Stimulated activated CD4-positive, alpha-beta T cell treated with anti-CD3 and anti-CD28 coated beads, Interleukin-2, amount 100 ng/mL, for 48 hours (primary cell): Measurements from ENCODE around the gene SPAM1.
"Not testable (repeated sequence)": the region's sequence is repeated elsewhere in the genome, so short reads cannot be mapped to it uniquely, and the experiment has no call there.

Source experiments
- DNase-seq, 2 donors: peaks; one replicate each; pipeline ENCODE4 v3.0.0-alpha.2; 2020

Gene SPAM1, protein sequence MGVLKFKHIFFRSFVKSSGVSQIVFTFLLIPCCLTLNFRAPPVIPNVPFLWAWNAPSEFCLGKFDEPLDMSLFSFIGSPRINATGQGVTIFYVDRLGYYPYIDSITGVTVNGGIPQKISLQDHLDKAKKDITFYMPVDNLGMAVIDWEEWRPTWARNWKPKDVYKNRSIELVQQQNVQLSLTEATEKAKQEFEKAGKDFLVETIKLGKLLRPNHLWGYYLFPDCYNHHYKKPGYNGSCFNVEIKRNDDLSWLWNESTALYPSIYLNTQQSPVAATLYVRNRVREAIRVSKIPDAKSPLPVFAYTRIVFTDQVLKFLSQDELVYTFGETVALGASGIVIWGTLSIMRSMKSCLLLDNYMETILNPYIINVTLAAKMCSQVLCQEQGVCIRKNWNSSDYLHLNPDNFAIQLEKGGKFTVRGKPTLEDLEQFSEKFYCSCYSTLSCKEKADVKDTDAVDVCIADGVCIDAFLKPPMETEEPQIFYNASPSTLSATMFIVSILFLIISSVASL

DNA sequence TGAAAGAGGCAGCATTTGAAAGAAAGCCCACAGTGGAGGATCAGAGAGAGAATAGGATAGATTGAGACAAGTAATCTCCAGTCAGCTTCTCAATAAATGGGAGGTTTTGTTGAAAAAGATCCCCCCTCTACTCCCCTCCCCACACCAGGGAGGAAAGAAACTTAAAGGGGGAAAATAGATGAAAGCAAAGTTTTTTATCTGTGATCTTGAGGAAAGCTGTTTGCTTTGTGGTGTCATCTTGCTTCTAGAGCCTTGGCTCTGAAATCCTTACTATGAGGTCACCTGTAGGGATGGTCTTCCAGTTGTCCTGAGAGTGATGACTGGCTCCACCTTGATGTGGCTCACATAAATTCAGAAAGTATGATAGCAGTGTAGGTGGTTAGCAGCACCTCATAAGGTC, at the start of gene SPAM1:
Gene SPAM1 (plus strand): TSS at position 301 of the 400 bp plus-strand sequence. CDS start 28,330 bp downstream, outside the sequence.
- DNase-seq = no peak

DNA sequence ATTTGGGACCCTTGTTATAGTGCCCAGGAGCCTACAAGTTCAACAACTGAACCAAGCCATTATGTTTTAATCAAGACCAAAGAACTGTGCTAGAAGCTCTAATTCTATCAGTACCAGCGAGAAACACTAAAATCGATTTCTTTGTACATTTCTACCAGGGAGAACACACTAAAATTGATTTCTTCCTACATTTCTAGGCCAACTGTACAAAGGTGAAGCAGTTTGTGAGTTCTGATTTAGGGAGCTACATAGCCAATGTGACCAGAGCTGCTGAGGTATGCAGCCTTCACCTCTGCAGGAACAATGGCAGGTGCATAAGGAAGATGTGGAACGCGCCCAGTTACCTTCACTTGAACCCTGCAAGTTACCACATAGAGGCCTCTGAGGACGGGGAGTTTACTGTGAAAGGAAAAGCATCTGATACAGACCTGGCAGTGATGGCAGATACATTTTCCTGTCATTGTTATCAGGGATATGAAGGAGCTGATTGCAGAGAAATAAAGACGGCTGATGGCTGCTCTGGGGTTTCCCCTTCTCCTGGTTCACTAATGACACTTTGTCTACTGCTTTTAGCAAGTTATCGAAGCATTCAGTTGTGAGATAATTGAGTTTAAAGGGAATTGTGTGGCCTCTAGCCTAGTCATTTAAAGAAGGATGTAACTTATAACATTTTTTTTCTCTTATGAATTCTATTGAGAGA, 48.3 kb upstream of the SPAM1 start:
- no peak for DNase-seq

DNA sequence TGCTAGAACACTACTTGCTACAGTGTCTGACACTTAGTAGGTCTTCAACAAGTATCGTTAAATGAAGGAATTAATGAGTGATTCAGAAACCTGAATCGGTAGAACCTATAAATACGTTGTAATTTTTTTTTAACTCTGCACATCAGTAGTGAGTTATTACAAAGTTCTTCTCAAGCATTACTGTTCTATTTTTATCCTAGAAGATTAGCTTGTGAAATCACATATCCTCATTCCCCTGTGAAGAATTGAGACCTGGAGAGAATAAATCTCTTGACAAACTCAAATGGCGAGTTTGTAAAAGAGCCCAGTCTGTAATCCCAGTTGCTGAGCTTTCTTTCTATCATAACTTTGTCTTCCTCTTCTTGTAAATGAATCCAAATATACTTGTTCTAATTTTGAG, 45.4 kb upstream of the SPAM1 start:
- no peak for DNase-seq

DNA sequence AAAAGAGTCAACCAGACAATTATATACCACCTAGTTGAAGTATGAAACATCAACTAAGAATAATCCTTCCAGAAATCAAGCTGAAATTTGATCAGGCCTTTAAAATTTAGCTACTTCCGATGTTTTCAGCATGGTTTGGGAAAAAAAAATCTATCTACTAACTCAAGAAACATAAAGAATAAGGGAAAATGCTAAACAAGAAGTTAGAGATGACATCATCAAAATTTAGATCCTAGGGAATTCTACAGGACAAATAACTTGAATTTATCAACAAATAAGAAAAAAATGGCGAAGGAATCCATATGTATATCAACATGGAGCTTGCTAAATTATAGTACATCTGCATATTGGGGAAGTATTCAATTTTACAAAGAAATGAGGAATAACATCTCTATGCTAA, 43.7 kb upstream of the SPAM1 start:
- DNase-seq = no peak

DNA sequence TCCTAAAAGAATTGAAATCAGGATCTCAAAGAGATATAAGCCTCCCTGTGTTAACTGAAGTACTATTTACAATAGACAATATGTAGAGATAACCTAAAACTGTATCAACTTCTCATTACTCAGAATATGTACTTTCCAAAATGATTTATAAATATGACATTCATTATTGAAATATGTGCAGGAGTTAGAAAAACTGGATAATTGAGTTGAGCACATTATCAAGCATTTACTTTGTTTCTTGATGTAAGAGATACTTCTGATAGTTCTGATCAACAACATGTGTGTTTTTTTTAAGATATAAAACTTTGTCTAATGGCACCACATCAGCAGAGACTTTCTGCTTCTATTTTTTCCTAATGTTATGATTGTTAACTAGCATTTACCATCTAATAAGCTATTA, 41.9 kb upstream of the SPAM1 start:
- no peak for DNase-seq

DNA sequence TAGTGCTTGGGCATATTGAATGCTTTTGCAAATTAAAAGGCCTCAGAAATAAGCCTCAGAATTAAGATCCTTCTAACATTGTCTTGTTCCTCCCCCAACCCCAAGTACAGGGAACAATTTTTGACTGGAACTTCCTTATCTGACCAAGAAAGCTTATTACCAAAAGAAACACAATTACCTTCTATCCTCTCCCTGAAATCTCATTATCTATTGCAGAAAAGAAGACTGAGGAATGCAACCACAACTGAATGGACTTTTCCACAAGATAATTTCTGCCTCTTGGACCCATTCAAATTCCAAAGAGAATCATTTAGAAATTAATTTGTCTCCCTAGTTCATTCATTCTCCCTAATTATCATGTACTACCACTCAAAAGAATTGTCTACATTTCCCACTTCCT, 36.8 kb upstream of the SPAM1 start:
- DNase-seq = no peak

DNA sequence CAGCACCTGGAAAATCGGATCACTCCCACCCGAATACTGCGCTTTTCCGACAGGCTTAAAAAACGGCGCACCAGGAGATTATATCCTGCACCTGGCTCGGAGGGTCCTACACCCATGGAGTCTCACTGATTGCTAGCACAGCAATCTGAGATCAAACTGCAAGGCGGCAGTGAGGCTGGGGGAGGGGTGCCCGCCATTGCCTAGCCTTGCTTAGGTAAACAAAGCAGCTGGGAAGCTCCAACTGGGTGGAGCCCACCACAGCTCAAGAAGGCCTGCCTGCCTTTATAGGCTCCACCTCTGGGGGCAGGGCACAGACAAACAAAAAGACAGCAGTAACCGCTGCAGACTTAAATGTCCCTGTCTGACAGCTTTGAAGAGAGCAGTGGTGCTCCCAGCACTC, 30.3 kb upstream of the SPAM1 start:
- DNase-seq = not testable (repeated sequence)

DNA sequence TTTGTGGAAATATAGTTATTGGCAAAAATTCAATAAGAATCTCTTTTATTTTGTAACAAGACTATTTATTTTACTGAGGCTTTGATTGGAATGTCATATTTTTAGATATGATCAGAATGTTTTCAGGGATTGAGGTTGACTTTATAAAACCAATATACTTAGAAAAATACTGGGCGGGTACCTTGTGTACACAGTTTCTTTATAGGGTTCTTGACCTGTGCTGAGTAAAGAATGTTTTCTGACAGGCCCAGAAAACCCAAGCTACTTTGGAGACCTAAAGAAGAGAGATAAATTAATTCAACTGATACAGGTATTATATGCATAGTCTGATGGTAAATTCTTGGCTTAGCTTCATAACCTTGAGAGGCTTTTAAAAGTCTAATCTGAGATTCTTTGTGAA, 23.9 kb upstream of the SPAM1 start:
- no peak for DNase-seq

DNA sequence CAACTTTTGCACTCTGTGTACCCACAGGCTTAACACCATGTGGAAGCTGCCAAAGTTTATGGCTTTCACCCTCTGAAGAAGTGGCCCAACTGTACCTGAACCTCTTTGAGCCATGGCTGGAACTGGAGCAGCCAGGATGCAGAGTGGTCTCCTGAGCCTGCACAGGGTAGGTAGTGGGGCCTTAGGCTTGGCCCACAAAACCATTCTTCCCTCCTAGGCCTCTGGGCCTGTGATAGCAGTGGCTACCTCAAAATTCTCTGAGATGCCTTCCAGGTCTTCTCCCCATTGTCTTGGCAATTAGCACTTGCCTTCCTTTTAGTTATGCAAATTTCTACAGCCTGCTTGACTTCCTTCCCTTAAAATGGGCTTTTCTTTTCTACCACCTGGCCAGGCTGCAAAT, 19.3 kb upstream of the SPAM1 start:
- DNase-seq = no peak

DNA sequence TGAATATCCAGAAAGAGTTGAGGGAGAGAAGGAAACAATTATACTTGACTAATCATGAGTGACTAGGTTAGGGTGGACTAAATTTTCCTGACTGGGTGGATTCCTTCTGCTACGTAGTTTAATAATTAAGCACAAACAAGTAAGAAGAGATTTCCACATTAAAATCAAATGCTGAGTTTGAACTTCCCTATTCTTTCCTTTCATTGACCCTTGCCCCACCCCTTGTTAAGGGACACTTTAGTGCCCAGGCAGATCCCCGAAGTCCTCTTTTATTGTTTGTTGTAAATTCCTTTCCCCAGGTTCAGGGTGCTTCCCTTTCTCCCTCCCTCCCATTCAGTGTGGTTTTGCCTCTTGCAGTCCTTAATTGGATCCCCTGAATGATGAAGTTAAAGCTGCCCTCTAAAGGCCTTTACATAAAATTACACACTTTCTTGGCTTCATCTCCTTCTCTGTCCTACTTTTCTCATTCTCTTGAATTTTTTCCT, 8.8 kb upstream of the SPAM1 start:
- DNase-seq = no peak

DNA sequence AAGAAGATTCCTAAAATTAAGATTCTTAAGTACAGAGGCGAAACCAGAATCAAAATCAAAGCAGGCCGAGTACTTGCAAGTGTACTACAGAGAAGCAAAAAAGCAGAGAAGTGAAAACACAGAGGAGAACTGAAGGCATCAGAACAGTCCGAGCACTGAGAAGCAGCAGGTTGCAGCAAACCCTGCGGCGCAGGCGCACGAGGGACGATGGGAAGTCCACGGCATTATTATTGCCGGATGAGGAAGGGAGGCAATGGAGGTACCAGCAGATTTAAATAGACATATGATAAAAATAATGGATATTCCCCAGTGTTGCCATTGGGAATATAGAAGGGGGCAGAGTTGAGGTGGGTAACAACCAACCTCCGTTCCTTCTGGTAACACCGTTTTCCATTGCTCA, 7.2 kb upstream of the SPAM1 start:
- DNase-seq = no peak

DNA sequence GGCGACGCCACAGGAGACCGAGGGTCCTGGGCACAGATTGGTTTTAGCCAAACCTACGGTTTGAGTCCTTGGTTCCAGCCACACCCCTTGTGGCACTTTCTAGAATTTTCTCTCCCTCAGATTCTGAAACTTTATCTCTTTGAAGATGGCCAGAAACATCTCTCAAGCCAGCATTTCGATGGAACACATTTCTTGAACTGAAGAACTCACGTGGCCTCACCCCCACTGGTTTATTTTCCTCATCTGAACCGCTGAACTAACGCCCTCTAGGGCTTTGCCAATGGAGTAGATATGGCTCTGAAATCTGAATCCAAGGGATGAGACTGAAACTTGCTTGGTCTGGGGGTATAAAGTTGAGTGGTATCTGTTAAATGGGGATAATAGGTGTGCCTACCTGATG, 6.7 kb upstream of the SPAM1 start:
- DNase-seq = no peak

DNA sequence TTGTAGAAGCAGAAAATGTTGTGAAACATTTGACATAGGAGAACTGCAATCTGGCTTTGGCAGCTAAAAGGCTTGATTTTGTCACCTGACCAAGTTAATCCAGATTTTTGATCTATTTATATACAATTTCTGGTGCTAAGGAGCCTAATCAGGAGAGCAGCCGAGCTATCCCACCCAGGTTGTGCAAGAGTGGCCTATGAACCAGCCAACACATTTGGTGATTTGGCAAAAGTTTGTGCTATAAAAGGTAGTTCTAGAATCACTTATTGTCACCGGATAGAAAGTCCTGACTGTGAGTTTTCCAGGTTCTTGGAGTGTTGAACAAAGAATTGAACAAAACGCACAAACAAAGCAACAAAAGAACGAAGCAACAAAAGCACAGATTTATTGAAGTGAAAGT, 1.4 kb upstream of the SPAM1 start:
- DNase-seq = no peak

DNA sequence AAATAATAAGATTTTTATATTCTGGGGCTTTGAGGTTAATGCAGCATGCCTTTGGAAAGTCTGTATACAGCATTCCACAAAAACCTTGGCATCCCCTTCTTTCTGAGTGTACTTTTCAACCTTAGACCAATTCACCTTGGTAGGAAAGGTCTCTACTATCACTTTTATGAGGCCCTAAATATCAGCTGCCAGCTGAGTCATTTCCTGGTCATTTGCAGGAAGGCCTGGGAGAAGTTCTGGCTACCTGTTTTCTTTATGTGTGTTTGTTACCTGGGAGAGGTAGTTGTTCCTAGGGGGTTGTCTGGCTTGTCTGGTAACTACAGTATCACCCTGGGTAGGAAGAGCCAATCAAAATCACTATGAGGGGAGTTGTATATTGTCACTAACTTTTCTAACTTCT, 4.1 kb downstream of the SPAM1 start:
- DNase-seq = no peak

DNA sequence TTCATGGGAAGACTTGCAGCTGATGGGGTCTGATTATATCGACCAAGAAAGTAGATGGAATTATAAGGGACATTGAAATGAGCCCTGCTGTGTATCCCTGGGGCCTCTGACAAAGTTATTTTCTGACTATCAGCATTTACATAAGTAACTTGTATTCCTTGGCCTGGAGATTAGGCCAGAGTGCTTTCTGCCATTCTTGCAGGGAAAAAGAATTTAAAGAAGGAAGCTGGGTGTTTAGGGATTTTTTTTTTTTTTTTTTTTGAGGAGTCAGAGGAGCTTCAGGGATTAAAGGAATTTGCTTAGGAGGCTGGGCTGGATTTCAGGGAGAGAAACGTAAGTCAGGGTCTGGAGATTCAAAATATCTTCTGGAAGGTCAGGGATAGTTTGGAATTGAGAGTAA, 4.6 kb downstream of the SPAM1 start:
- DNase-seq = no peak

DNA sequence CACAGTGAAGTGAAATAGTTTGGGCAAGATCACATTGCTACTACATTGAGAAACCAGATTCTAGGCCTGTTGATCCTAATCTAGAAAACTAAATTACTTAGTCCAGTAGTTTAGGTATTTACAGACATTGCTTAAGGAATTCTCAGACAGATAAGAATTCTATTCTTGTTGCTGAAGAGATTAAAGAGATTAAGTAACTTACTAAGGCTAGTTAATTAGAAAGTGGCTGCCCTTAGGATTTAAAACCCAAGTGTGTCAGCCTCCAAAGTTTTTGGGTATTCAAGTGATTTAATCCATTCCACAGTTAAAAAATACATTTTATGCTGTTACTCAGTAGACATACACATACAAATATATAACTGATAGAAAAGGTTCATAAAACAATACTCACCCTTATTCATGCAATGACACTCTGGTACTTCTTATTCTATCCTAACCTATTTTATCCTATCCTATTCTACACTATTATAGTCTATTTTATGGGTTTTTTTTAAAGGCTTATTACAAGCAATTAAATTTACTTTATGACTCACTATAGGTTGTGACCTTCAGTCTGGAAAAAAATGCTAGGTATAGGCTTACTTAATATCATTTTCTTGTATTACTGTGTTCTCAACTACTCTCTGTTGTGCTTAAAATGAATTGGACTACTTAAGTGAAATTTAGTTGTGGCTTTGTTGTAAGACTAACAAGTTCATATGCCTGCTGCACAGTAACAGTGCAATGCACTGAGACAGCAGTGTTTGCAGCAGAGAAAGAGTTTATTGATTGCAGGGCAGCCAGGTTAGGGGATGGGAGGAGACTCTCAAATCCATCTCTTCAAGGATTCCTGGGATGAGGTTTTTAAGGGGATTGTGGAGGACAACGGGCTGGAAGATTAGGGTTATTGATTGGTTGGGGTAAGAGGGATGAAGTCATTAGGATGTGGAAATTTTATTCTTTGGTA, 10.7 kb downstream of the SPAM1 start:
- DNase-seq = no peak

DNA sequence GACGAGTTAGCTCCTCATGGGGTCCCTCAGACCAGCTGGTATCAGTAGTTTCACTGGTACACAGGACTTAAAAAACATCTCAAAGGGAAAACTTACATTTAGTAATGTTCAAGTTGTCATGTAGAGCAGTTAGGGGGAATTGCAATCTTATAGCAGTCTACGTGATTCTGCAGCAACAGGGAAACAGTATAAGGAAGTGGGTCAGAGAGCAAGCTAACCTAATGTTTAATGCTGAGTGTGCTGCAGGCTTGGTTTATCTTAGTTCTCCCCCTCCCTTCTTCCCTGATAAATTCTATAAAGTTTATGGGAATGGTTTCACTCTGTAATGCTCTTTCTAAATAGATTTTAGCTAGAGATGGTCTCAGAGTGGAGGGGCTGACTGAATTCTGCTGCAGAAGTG, 11.3 kb downstream of the SPAM1 start:
- no peak for DNase-seq

DNA sequence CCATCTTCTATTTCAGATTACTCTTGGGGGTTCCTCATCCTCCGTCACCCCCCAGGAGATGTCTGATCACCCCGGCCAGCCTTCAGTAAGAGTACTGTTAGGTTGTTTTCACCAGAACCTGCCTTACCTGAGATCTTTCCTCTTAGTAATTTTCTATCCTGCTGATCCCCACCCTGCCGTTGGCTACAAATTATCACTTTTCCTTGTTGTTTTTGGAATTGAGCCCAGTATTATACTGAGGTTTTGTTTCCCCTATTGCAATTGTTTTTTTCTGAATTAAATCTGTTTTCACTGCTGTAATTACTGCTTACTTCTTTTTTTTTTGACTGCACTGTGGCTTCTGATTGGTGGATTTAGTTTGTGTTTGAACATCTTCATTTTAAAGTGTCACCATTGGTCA, 14.7 kb downstream of the SPAM1 start:
- no peak for DNase-seq

DNA sequence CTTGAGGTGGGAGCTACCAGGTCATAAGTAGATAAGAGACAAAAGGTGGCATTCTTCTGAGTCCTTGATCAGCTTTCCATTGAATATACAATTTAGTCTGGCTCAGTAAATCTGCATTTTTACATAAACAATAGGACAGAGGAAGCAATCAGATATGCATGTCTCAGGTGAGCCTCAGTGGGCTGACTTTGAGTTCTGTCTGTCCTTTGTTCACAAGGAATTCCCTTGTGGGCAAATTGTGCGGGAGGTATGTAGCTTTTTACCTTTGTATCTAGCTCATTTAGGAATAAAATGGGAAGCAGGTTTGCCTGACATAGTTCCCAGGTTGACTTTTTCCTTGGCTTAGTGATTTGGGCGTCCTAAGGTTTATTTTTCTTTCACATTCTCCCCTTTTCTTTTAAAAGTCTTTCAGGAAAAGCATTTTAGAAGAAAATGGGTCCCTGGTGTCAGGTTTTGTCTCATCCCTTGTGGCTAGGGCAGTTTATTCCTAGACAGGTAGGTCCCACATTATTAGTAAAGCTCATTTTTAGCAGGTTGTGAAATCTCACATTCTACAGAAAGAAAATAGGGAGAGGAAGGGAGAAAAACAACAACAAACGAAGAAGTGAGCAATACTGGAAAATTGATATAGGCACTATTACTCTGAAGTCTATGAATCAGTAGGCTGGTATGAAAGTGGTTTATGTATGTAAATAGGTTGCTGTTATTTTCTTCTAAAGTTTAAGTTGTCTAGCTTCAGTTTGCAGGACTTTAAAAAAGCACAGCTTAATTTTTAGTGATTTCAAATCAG, 16.5 kb downstream of the SPAM1 start:
- DNase-seq = no peak

DNA sequence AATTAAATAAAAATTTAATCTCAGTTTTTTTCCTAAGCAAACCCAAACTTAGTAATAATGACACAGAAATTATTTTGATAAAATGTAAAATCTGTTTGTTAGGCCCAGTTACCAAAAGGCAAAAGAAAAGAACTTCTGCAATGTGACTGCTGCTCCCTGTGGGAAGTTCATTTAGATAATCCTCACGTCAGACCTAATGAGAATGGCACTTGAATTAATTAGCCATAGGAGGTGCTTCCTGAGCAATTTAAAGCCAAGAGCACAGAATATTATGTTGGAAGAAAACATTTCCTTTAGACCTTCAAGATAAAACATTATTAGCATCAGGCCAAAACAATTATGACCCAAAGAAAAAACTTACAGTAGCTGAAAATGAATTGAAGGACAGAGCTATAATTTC, 19.4 kb downstream of the SPAM1 start:
- no peak for DNase-seq

DNA sequence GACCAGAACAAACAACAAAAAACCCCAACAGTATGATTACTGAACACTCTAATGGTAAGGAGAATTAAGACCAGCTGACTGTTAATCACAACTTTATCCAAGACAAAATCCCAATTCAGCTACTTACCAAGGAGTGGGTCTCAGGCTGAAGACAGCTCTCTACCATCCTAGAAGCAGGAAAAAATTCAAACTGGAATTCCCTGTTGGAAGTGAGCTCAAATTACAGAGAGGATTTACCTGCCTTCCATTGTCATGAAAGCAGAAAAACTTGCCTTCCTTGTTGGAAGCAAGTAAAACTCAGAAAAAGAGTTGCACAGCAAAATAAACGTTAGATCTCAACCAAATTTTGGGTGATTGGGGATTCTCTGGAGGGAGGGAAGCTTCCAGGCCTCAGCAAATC, 20.9 kb downstream of the SPAM1 start:
- no peak for DNase-seq

DNA sequence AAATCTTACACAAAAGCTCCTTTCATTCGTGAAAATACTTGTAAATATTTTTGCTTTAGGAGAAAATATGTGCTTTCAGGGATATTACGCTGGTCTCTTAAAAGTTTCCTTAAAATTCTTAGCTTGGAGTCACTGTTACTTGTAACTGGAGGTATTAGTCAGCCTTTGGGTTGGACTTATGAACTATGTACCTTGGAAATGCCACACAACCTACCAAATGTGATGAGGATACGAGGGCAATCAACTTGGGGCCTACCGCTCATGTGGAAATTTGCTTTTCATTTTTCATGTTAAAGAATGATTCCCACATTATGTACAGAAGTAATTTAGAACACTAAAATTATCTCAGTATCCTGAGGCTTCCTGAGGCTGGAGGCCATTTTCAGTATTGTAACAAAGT, 23.1 kb downstream of the SPAM1 start:
- DNase-seq = no peak
